Panc1 (cell line): ENCODE measurements around the gene OR4K1. TPM values are rescaled to one million over a fixed set of nuclear protein-coding genes. Genes with fewer than 3 reads are reported as not detected.

Source experiments
- ATAC-seq: fragments of 200-7000 bp; cut with Tn5 transposase; 2 replicates; pipeline ENCODE4 v1.9.1; 2020; ENCODE audit warnings: mild to moderate bottlenecking, moderate library complexity
- BruUV-seq: library from RNA; stranded (reverse); fragments of 400-500 nt; replicated peaks from 2 replicates; lab custom pipeline; 2021; lab: Mats Ljungman, UMichigan
- CTCF ChIA-PET: fragments of 300-600 bp; sonication (Branson Sonifier 250); formaldehyde crosslinking; loops from one replicate; lab custom pipeline; 2022; ENCODE audit warnings: antibody characterized with exemption; lab: Charles Lee
- POLR2A ChIA-PET: fragments of 300-600 bp; sonication (Branson Sonifier 250); formaldehyde crosslinking; loops from one replicate; lab custom pipeline; 2022; ENCODE audit warnings: antibody characterized with exemption; lab: Charles Lee
- DNase-seq: peaks from one replicate; pipeline ENCODE4 v3.0.0-alpha.2; 2010; ENCODE audit warnings: low read depth, low spot score
- H3K27ac ChIP-seq: 2 replicates; pipeline ENCODE4 v1.5.1; 2011; ENCODE audit warnings: mild to moderate bottlenecking, low read length, inconsistent platforms
- H3K27me3 ChIP-seq: fragments of 200-500 bp; sonication (Bioruptor generic); 2 replicates; pipeline ENCODE4 v1.6.0; 2014; ENCODE audit warnings: low read length, inconsistent platforms; ENCODE audit not compliant: control insufficient read depth, insufficient read depth
- H3K36me3 ChIP-seq: fragments of 200-500 bp; sonication (Bioruptor generic); 2 replicates; pipeline ENCODE4 v1.5.1; 2014; ENCODE audit warnings: inconsistent platforms, mild to moderate bottlenecking, low read length, moderate library complexity; ENCODE audit not compliant: control insufficient read depth, insufficient read depth
- H3K4me1 ChIP-seq: 2 replicates; pipeline ENCODE4 v1.5.1; 2011; ENCODE audit warnings: inconsistent platforms, mild to moderate bottlenecking, low read length, moderate library complexity; ENCODE audit not compliant: control insufficient read depth, insufficient read depth
- H3K4me3 ChIP-seq, 2 experiments: 2 replicates each; pipeline ENCODE4 v1.5.1; 2011 to 2012; ENCODE audit warnings: low read depth in 2 of 2, low read length in 2 of 2, mild to moderate bottlenecking in 2 of 2, inconsistent platforms in 1 of 2, moderate library complexity in 1 of 2
- H3K9me3 ChIP-seq: fragments of 200-500 bp; sonication (Bioruptor generic); 2 replicates; pipeline ENCODE4 v1.5.1; 2014; ENCODE audit warnings: low read depth, mild to moderate bottlenecking, inconsistent platforms, low read length, moderate library complexity; ENCODE audit not compliant: control insufficient read depth, insufficient read depth
- CTCF ChIP-seq: fragments of 450-650 bp; IDR thresholded peaks from 2 replicates; pipeline ENCODE4 v1.5.1; 2017; ENCODE audit warnings: mild to moderate bottlenecking
- POLR2AphosphoS5 ChIP-seq: IDR thresholded peaks from 2 replicates; pipeline ENCODE4 v1.6.1; 2012; ENCODE audit warnings: mild to moderate bottlenecking, low read depth, low read length, moderate library complexity
- REST ChIP-seq, 2 experiments: IDR thresholded peaks; 2 replicates each; pipeline ENCODE4 v1.6.1; 2011 to 2012; ENCODE audit warnings: low read depth in 2 of 2, control low read depth in 1 of 2, low read length in 1 of 2, mild to moderate bottlenecking in 1 of 2, moderate library complexity in 1 of 2; ENCODE audit not compliant: insufficient read depth in 1 of 2
- SIN3A ChIP-seq: IDR thresholded peaks from 2 replicates; pipeline ENCODE4 v1.6.1; 2012; ENCODE audit warnings: low read depth, mild to moderate bottlenecking, low read length, moderate library complexity, borderline replicate concordance; ENCODE audit not compliant: insufficient read depth
- TCF7L2 ChIP-seq: IDR thresholded peaks from 2 replicates; pipeline ENCODE4 v1.6.1; 2011; ENCODE audit warnings: mild to moderate bottlenecking, low read depth, low read length, inconsistent platforms
- in situ Hi-C: cut with HindIII; loops from 2 replicates; pipeline ENCODE4 v1.10.0; 2016; ENCODE audit warnings: low sequenced_read_pairs, low pct_unique_long_range_greater_than_20kb
- intact Hi-C: fragments of 100-400 bp; cut with micrococcal nuclease; formaldehyde crosslinking; loops from one replicate; pipeline ENCODE4 v1.10.0; 2022; ENCODE audit not compliant: unreplicated experiment
- total RNA-seq: library from RNA; stranded (reverse); gene quantifications from one replicate; pipeline ENCODE4 v1.2.1, GENCODE V29; 2021; ENCODE audit not compliant: unreplicated experiment

OR4K1 gene
- total RNA-seq, 1 experiment from 2014 or later, result not detected

- Histone ChIP-seq H3K36me3 (no peaks in the 10 kb centered on the region), H3K4me3 (no peak overlapping the region), H3K27me3 (no peaks in the 10 kb centered on the region), H3K4me1 (no peaks in the 10 kb centered on the region), H3K27ac (no peak overlapping the region), H3K9me3 (no peaks in the 10 kb centered on the region)
- ChIA-PET CTCF (no interaction called here), POLR2A (no interaction called here)
- intact Hi-C loops, result no loop called here
- in situ Hi-C loops, result no loop called here
- ATAC-seq (no peak), DNase-seq (no peak)
- BruUV-seq, result no TSS peak
- TF ChIP-seq CTCF (no peak), TCF7L2 (no peak), REST (IDR thresholded peaks at IDR 0.05; ENCODE audit: insufficient read depth in 1 of 2, low read depth in 2 of 2, low read length in 1 of 2) (no peak), SIN3A (no peak), POLR2AphosphoS5 (no peak)
Measured at GRCh38 chr14:19906665-19907064, 24.1 kb upstream of the OR4K1 start.

- Histone ChIP-seq H3K27me3 (no peaks in the 10 kb centered on the region), H3K27ac (no peak overlapping the region), H3K4me1 (no peaks in the 10 kb centered on the region), H3K9me3 (no peaks in the 10 kb centered on the region), H3K4me3 (no peak overlapping the region), H3K36me3 (no peaks in the 10 kb centered on the region)
- intact Hi-C loops (no loop called here), in situ Hi-C loops (no loop called here)
- ChIA-PET CTCF (no interaction called here), POLR2A (no interaction called here)
- no TSS peak for BruUV-seq
- no peak for TF ChIP-seq POLR2AphosphoS5
- no peak for TF ChIP-seq TCF7L2
- no peak for TF ChIP-seq REST (IDR thresholded peaks at IDR 0.05; ENCODE audit: insufficient read depth in 1 of 2, low read depth in 2 of 2, low read length in 1 of 2)
- TF ChIP-seq SIN3A, result no peak
- no peak for TF ChIP-seq CTCF
- ATAC-seq, result no peak
- DNase-seq, result no peak
Measured at GRCh38 chr14:19911114-19911513, 19.6 kb upstream of the OR4K1 start.
